Caco-2 (cell line): Measurements from ENCODE around the gene POP7. TPM values are rescaled to one million over a fixed set of nuclear protein-coding genes. Genes with fewer than 3 reads are reported as not detected.

Experiments
- BruUV-seq: library from RNA; stranded (reverse); fragments of 400-500 nt; replicated peaks from 2 replicates; lab custom pipeline; 2021; lab: Mats Ljungman, UMichigan
- CTCF ChIA-PET: fragments of 300-600 bp; sonication (Branson Sonifier 250); formaldehyde crosslinking; loops from one replicate; lab custom pipeline; 2022; ENCODE audit warnings: antibody characterized with exemption; lab: Charles Lee
- POLR2A ChIA-PET: fragments of 300-600 bp; sonication (Branson Sonifier 250); formaldehyde crosslinking; loops from one replicate; lab custom pipeline; 2022; ENCODE audit warnings: antibody characterized with exemption; lab: Charles Lee
- DNase-seq, 2 experiments: peaks; one replicate each; pipeline versions ENCODE4 v3.0.0 to v3.0.0-alpha.2; 2020 to 2022
- H3K27me3 ChIP-seq: replicated peaks from 2 replicates; pipeline ENCODE4 v1.6.0; 2011; ENCODE audit warnings: low read length; ENCODE audit not compliant: control insufficient read depth, insufficient read depth
- H3K36me3 ChIP-seq: 2 replicates; pipeline ENCODE4 v1.5.1; 2011; ENCODE audit warnings: low read length; ENCODE audit not compliant: control insufficient read depth, insufficient read depth
- H3K4me1 ChIP-seq: fragments of 250-450 bp; sonication (Bioruptor Pico); 2 replicates; pipeline ENCODE4 v1.5.1; 2020; ENCODE audit warnings: mild to moderate bottlenecking
- H3K4me3 ChIP-seq: 2 replicates; pipeline ENCODE4 v1.5.1; 2011; ENCODE audit warnings: low read depth, mild to moderate bottlenecking, control low read depth, low read length
- H3K9me3 ChIP-seq: fragments of 250-450 bp; sonication (Bioruptor Pico); 2 replicates; pipeline ENCODE4 v1.5.1; 2020; ENCODE audit warnings: mild to moderate bottlenecking, moderate library complexity
- H3K27ac Mint-ChIP-seq: one replicate; pipeline ENCODE4 v1.8.0; 2022; ENCODE audit warnings: mixed read lengths; ENCODE audit not compliant: unreplicated experiment
- H3K27me3 Mint-ChIP-seq: one replicate; pipeline ENCODE4 v1.8.0; 2022; ENCODE audit warnings: mixed read lengths; ENCODE audit not compliant: insufficient read depth, unreplicated experiment
- H3K36me3 Mint-ChIP-seq: one replicate; pipeline ENCODE4 v1.8.0; 2022; ENCODE audit warnings: mild to moderate bottlenecking, mixed read lengths; ENCODE audit not compliant: insufficient read depth, unreplicated experiment
- H3K4me1 Mint-ChIP-seq: one replicate; pipeline ENCODE4 v1.8.0; 2022; ENCODE audit warnings: low read depth, mixed read lengths; ENCODE audit not compliant: unreplicated experiment
- H3K4me3 Mint-ChIP-seq: one replicate; pipeline ENCODE4 v1.8.0; 2022; ENCODE audit warnings: mild to moderate bottlenecking, moderate library complexity, mixed read lengths; ENCODE audit not compliant: unreplicated experiment
- H3K9me3 Mint-ChIP-seq: one replicate; pipeline ENCODE4 v1.8.0; 2022; ENCODE audit warnings: mixed read lengths; ENCODE audit not compliant: unreplicated experiment
- intact Hi-C: fragments of 100-400 bp; cut with micrococcal nuclease; formaldehyde crosslinking; loops from one replicate; pipeline ENCODE4 v1.10.0; 2022; ENCODE audit not compliant: unreplicated experiment
- total RNA-seq: library from RNA; stranded (reverse); gene quantifications from 2 replicates; pipeline ENCODE4 v1.2.3, GENCODE V29; 2022
- TF ChIP-seq, protein P1 (sequence below), 2 experiments: fragments of 200-600 bp in 1 of 2; IDR thresholded peaks; 1 replicate in 1 of 2; 2 replicates in 1 of 2; pipeline versions ENCODE4 v1.5.1 to v1.8.0; 2011 to 2022; ENCODE audit warnings: antibody characterized with exemption in 1 of 2, control low read depth in 1 of 2, inconsistent platforms in 1 of 2, low read depth in 1 of 2, low read length in 1 of 2, mild to moderate bottlenecking in 1 of 2, moderate library complexity in 1 of 2; ENCODE audit not compliant: insufficient read depth in 1 of 2, severe bottlenecking in 1 of 2, unreplicated experiment in 1 of 2

POP7 gene
- total RNA-seq, 1 experiment from 2014 or later: 66.9 TPM

DNA sequence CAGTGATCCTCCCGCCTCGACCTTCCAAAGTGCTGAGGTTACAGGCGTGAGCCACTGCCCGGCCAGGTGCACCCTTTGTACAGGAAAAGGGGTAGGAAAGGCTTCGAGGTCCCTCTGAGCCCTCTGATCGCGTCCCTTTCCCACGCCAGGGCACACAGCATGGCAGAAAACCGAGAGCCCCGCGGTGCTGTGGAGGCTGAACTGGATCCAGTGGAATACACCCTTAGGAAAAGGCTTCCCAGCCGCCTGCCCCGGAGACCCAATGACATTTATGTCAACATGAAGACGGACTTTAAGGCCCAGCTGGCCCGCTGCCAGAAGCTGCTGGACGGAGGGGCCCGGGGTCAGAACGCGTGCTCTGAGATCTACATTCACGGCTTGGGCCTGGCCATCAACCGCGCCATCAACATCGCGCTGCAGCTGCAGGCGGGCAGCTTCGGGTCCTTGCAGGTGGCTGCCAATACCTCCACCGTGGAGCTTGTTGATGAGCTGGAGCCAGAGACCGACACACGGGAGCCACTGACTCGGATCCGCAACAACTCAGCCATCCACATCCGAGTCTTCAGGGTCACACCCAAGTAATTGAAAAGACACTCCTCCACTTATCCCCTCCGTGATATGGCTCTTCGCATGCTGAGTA is 871 bp downstream of the POP7 start:
- H3K9me3 Mint-ChIP-seq: no peaks in the 10 kb centered on the region
- no peak for DNase-seq
- no peaks in the 10 kb centered on the region for H3K27me3 Mint-ChIP-seq
- CTCF ChIA-PET: interaction anchor here (2.5 kb wide), 1 partner anchor 145 kb away, joined by 66 read pairs; the partner anchor contains the start of gene SLC12A9
- Histone ChIP-seq H3K27me3 (no peaks in the 10 kb centered on the region), H3K4me3 (peak overlapping the region; percentile 81), H3K36me3 (0 out of 2 replicates have a peak, but pooled peaks cover 1% of the 10 kb centered on the region), H3K4me1 (peaks cover 7% of the 10 kb centered on the region), H3K9me3 (no peaks in the 10 kb centered on the region)
- TF ChIP-seq, protein P1, sequence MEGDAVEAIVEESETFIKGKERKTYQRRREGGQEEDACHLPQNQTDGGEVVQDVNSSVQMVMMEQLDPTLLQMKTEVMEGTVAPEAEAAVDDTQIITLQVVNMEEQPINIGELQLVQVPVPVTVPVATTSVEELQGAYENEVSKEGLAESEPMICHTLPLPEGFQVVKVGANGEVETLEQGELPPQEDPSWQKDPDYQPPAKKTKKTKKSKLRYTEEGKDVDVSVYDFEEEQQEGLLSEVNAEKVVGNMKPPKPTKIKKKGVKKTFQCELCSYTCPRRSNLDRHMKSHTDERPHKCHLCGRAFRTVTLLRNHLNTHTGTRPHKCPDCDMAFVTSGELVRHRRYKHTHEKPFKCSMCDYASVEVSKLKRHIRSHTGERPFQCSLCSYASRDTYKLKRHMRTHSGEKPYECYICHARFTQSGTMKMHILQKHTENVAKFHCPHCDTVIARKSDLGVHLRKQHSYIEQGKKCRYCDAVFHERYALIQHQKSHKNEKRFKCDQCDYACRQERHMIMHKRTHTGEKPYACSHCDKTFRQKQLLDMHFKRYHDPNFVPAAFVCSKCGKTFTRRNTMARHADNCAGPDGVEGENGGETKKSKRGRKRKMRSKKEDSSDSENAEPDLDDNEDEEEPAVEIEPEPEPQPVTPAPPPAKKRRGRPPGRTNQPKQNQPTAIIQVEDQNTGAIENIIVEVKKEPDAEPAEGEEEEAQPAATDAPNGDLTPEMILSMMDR (IDR thresholded peaks at IDR 0.05; ENCODE audit: insufficient read depth in 1 of 2, low read depth in 1 of 2, low read length in 1 of 2, severe bottlenecking in 1 of 2, unreplicated experiment in 1 of 2): no peak
- peaks cover 11% of the 10 kb centered on the region for H3K36me3 Mint-ChIP-seq
- H3K4me1 Mint-ChIP-seq: peaks cover 6% of the 10 kb centered on the region
- intact Hi-C loops: no loop called here
- H3K4me3 Mint-ChIP-seq: peak overlapping the region; percentile 98
- no TSS peak for BruUV-seq
- peak overlapping the region; percentile 97 for H3K27ac Mint-ChIP-seq
- POLR2A ChIA-PET: interaction anchor here (1.6 to 2.0 kb wide), 2 partner anchors 94 to 121 kb away, joined by 19 to 35 read pairs; partner anchors contain the start of genes EPHB4 and MOSPD3

DNA sequence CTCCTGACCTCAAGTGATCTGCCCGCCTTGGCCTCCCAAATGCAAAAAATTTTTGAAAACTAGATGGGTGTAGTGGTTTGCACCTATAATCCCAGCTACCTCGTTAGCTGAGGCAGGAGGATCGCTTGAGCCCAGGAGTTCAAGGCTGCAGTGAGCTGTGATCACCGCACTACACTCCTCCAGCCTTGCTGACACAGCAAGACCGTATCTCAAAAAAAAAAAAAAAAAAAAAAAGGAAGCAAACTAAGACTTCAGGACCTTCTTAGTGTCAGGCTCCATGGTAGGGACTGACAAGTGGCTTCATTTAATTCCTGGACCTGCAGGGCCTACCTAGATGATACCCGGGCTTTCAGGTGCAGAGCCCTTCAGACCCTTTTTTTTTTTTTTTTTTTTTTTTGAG is 2.5 kb downstream of the POP7 start:
- no peak overlapping the region for H3K4me3 ChIP-seq
- intact Hi-C loops: no loop called here
- H3K4me1 ChIP-seq: peaks cover 16% of the 10 kb centered on the region
- BruUV-seq: no TSS peak
- TF ChIP-seq, protein P1 (IDR thresholded peaks at IDR 0.05; ENCODE audit: insufficient read depth in 1 of 2, low read depth in 1 of 2, low read length in 1 of 2, severe bottlenecking in 1 of 2, unreplicated experiment in 1 of 2): no peak
- DNase-seq: no peak
- Mint-ChIP-seq H3K27ac (no peak overlapping the region), H3K4me1 (peaks cover 6% of the 10 kb centered on the region), H3K9me3 (no peaks in the 10 kb centered on the region), H3K27me3 (no peaks in the 10 kb centered on the region), H3K4me3 (no peak overlapping the region), H3K36me3 (peaks cover 11% of the 10 kb centered on the region)
- H3K9me3 ChIP-seq: no peaks in the 10 kb centered on the region
- POLR2A ChIA-PET: no interaction called here
- no peaks in the 10 kb centered on the region for H3K27me3 ChIP-seq
- CTCF ChIA-PET: interaction anchor here (0.7 kb wide), 1 partner anchor 16 kb away, joined by 3 read pairs; no protein-coding TSS in a partner anchor
- H3K36me3 ChIP-seq: 0 out of 2 replicates have a peak, but pooled peaks cover 1% of the 10 kb centered on the region

DNA sequence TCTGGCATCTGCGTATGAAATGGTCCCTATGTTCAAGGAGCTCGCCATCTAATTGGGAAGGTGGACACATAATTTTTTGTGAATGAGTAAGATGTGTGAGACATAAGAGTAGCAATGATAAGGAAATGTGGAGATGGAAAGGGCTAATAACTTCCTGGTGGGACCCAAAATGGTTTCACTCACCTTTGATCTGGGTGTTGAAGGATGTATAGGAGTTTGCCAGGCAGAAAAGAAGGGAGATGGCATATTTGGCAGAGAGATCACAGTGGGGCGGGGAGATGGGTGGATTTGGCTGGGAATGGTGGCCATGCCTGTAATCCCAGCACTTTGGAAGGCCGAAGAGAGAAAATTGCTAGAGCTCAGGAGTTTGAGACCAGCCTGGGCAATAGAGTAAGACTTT is 4.5 kb downstream of the POP7 start:
- intact Hi-C loops: no loop called here
- no peaks in the 10 kb centered on the region for H3K27me3 Mint-ChIP-seq
- no peak overlapping the region for H3K27ac Mint-ChIP-seq
- peaks cover 6% of the 10 kb centered on the region for H3K4me1 Mint-ChIP-seq
- TF ChIP-seq, protein P1 (IDR thresholded peaks at IDR 0.05; ENCODE audit: insufficient read depth in 1 of 2, low read depth in 1 of 2, low read length in 1 of 2, severe bottlenecking in 1 of 2, unreplicated experiment in 1 of 2): no peak
- no peaks in the 10 kb centered on the region for H3K9me3 ChIP-seq
- H3K36me3 Mint-ChIP-seq: peaks cover 11% of the 10 kb centered on the region
- H3K9me3 Mint-ChIP-seq: no peaks in the 10 kb centered on the region
- POLR2A ChIA-PET: no interaction called here
- H3K4me3 Mint-ChIP-seq: no peak overlapping the region
- no peak for DNase-seq
- H3K27me3 ChIP-seq: no peaks in the 10 kb centered on the region
- no TSS peak for BruUV-seq
- H3K36me3 ChIP-seq: 0 out of 2 replicates have a peak, but pooled peaks cover 1% of the 10 kb centered on the region
- H3K4me3 ChIP-seq: no peak overlapping the region
- H3K4me1 ChIP-seq: peaks cover 23% of the 10 kb centered on the region
- CTCF ChIA-PET: no interaction called here
